HFF-Myc (cell line): ENCODE data around the gene MYO18A.
"Not testable (repeated sequence)": the region's sequence is repeated elsewhere in the genome, so short reads cannot be mapped to it uniquely, and the experiment has no call there.

Experiments used
- DNase-seq: peaks from one replicate; pipeline ENCODE4 v3.0.0-alpha.2; 2011; ENCODE audit warnings: low read depth; ENCODE audit errors: extremely low read depth
- H3K4me3 ChIP-seq: replicated peaks from 2 replicates; pipeline ENCODE4 v1.5.1; 2011; ENCODE audit warnings: low read depth, mild to moderate bottlenecking, control low read depth, low read length
- CTCF ChIP-seq: IDR thresholded peaks from 2 replicates; pipeline ENCODE4 v1.5.1; 2012; ENCODE audit warnings: mild to moderate bottlenecking, low read depth, low read length, control low read depth; ENCODE audit errors: missing control alignments

Gene MYO18A

GRCh38 chr17:29172589-29172988, 7.6 kb downstream of the MYO18A start:
- H3K4me3 ChIP-seq = no peak overlapping the region
- no peak for TF ChIP-seq CTCF
- DNase-seq = no peak

- no peak for TF ChIP-seq CTCF
- no peak for DNase-seq
- no peak overlapping the region for H3K4me3 ChIP-seq
Observed at GRCh38 chr17:29170682-29171081, 9.5 kb downstream of the MYO18A start.

- H3K4me3 ChIP-seq = no peak overlapping the region
- no peak for TF ChIP-seq CTCF
- DNase-seq = no peak
Observed at GRCh38 chr17:29169806-29170591, 10.2 kb downstream of the MYO18A start.

GRCh38 chr17:29168759-29169126, 11.5 kb downstream of the MYO18A start:
- not testable (repeated sequence) for H3K4me3 ChIP-seq, DNase-seq

- TF ChIP-seq CTCF = no peak
- DNase-seq = no peak
- no peak overlapping the region for H3K4me3 ChIP-seq
Observed at GRCh38 chr17:29168079-29168758, 12.0 kb downstream of the MYO18A start.

- no peak overlapping the region for H3K4me3 ChIP-seq
- DNase-seq = no peak
- TF ChIP-seq CTCF = no peak
Observed at GRCh38 chr17:29167393-29168078, 12.7 kb downstream of the MYO18A start.

- H3K4me3 ChIP-seq = no peak overlapping the region
- TF ChIP-seq CTCF = no peak
- DNase-seq = no peak
Observed at GRCh38 chr17:29166507-29166887, 13.7 kb downstream of the MYO18A start.
